GM18861 (cell line): ENCODE data around the gene GPN3.
"Not testable (repeated sequence)": the region's sequence is repeated elsewhere in the genome, so short reads cannot be mapped to it uniquely, and the experiment has no call there.

Experiments used
- ATAC-seq: cut with Tn5 transposase; IDR thresholded peaks from one replicate; pipeline ENCODE4 v1.9.1; 2021; ENCODE audit not compliant: unreplicated experiment

Gene GPN3

DNA sequence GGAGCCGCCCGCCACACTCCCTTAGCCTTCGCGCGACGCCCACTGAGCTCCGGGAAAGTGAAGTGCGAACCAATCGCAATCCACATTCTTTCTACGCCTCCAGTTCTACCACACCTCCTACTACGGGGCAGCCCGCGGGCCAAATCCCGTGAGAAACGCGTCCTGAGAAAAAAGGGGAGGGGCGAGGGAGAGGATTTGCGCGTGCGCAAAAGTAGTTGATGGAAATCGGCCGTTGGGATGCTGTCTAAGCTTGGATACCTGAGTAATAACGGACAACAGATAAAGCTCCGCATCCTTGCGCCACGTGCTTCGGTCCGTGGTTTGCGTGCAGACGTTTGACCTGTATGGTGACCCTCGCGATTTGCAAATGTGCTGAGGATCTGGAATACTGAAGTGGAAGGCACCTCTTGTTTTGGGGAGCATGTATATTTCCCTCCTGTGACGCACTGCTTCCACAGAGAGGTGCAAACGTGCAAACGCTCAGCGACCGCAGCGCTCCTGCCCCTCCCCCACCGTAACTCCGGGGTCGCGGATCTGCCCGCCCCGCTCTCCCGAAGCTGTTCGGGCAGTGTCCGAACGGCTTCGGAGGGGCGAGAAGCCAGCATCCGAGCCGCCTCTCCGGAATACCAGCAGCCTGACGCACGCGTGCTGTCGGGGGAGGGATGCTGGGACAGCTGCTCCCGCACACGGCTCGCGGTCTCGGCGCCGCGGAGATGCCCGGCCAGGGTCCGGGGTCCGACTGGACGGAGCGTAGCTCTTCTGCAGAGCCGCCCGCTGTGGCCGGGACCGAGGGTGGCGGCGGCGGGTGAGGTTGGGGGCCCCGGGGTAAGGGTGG, at the start of gene GPN3, which contains the start of gene FAM216A:
Gene GPN3 (minus strand): TSS at position 44 of the 835 bp plus-strand sequence. CDS start 54 bp downstream, outside the sequence.
Gene FAM216A (plus strand): TSS at position 632 of the 835 bp plus-strand sequence. CDS start 31 bp downstream, at position 663.
- ATAC-seq = peak; percentile 72

DNA sequence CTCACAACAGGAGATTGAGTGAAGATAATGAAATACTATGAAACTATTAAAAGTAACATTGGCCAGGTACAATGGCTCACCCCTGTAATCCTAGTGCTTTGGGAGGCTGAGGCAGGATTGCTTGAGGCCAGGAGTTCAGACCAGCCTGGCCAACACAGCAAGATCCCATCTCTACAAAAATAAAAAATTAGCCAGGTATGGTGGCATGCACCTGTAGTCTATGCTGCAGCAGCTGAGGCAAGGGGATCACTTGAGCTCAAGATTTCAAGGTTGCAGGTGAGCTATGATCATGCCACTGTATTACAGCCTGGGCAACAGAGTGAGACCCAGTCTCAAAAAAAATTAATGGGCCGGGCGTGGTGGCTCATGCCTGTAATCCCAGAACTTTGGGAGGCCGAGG, 48.9 kb upstream of the GPN3 start:
- no peak for ATAC-seq

DNA sequence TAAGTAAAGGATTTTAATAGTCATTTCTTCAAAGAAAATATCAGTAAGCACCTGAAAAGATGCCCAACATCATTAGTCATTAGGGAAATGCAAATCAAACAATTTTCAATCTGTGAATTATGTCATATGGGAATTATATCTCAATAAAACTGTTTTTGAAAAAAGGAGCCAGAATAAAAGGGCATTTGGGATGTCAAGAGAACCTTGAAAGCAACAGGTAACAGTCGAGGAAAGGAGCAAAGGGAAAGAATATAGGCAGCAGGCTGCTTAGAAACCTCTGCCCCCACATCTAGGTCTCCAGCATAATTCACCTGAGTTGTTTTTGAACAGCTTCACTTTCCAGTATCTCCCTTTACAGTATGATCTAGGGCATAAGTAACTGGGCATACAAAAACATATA, 46.3 kb upstream of the GPN3 start:
- no peak for ATAC-seq

GRCh38 chr12:110513842-110514241, 45.8 kb upstream of the GPN3 start:
- no peak for ATAC-seq

- ATAC-seq = no peak
These were observed 40.1 kb upstream of the GPN3 start for GRCh38 chr12:110508071-110508586.

GRCh38 chr12:110505332-110505731, 37.3 kb upstream of the GPN3 start:
- no peak for ATAC-seq

DNA sequence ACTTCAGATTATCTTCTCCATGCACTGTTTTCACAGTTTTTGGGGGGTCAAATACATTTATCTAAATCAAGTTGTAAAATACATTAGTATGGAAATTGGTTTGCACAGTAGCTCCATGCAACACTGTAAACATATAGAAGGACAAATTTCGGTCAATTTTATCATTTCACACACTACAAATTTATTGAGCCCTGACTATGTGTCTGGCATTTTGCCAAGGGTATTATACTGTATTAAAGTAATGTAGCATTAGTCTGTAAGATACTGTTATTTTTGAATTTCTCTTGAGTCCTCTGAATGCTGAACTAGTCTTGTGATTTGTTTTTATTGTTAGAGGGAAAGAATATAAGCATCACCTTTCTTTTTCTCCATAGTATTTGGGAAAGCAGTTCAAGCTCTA, 35.4 kb upstream of the GPN3 start:
- ATAC-seq = no peak

GRCh38 chr12:110501752-110502738, 34.0 kb upstream of the GPN3 start, which contains the start of the genes RAD9B and VPS29:
TSS of gene RAD9B (plus strand) at chr12:110502331. CDS start at chr12:110502338, 7 bp downstream.
TSS of gene VPS29 (minus strand) at chr12:110502111. CDS start at chr12:110502051, 60 bp downstream.
- ATAC-seq = peak; percentile 86

DNA sequence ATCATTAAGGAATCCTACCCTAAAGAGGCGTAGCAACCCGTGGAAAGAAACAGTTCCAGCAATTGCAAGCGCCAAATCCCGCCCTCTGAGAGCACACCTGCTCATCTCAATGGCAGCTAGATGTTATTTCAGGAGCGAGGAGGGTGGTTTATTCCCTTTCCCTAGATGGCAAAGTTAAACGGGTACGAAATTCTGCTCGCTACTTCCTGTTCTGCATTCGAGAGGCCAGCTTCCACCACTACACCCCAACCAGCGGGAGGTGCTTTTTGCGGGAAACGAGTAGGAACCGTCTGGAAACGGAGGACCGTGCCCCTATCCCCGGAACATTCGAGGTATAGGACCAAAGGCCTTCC, 33.3 kb upstream of the GPN3 start:
- ATAC-seq = peak; percentile 7

DNA sequence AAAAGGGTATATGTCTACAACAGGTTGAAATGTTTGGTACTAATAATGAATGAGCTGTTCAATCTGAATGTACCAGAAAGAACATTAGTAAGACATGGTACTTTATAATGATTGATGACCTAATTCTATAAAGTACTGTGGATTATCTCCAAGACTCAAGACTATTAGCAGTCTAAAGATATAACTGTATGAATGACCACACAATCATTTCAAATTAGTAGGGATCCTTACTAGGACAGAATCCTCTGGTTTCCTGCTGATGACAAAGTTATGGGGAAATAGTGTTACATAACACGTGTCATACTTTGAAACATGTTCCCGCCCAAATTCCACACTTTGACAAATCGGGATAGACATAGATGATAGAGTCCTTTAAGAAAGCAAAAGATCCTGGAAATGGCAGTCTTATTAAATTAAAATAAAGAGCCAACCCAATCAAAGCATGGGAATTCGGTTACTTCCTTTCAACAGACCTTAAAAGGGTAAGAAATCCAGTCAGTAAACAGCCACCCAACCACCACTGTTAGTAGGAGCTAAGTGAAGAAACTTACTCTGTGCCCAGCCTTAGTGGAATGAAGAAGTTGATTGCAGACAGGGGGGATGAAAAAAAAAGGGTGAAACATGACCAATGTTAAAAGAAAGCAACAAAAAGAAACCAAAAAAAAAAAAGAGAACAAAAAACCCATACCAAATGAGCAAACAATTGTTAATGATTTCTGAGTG, 31.1 kb upstream of the GPN3 start:
- ATAC-seq = no peak

DNA sequence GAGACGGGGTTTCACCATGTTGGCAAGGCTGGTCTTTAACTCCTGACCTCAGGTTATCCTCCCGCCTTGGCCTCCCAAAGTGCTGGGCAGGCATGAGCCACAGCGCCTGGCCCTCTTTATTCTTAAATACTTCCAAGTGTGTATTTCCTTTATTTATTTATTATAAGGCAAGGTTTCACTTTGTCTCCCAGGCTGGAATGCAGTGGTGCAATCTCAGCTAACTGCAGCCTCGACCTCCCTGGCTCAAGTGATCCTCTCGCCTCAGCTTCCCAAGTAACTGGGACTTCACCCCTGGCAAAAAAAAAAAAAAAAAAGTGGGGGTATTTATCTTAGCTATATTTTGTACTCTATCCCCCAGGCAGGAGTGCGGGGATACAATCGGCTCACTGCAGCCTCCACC, 7.4 kb upstream of the GPN3 start:
- no peak for ATAC-seq

DNA sequence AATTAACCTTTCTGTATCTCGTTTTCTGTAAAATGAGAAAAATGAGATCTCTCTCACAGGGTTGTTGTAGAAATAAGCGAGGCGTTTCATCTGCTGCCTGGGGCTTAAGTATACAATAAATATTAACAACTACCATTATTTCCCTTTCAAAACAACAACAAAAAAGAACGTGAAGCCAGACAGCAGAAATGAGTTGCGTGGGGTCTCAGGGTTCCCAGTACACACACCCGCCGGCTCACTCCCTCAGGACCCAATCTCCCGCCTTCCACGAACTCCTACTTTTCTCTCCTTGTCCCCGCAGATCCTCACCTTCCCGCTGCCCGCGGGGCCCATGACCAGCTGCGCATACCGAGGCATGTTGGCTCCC, 227 bp downstream of the GPN3 start:
- no peak for ATAC-seq

DNA sequence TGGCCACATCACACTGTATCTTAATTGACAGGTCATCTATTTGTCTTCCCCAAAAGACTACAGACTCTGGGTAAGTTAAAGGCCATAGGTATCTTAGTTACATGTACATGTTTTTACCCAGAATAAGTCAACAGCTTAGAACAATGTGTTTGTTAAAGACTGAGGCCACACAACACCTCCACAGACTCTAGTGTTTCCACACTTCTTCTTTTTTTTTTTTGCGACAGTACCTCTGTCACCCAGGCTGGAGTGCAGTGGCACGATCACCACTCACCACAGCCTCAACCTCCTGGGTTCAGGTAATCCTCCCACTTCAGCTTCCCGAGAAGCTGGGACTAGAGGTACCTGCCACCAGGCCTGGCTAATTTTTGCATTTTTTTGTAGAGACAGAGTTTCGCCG, 1.3 kb downstream of the GPN3 start:
- no peak for ATAC-seq

- not testable (repeated sequence) for ATAC-seq
These were observed 2.3 kb downstream of the GPN3 start for GRCh38 chr12:110465765-110466164.

GRCh38 chr12:110465024-110465423, 3.0 kb downstream of the GPN3 start:
- ATAC-seq = no peak

DNA sequence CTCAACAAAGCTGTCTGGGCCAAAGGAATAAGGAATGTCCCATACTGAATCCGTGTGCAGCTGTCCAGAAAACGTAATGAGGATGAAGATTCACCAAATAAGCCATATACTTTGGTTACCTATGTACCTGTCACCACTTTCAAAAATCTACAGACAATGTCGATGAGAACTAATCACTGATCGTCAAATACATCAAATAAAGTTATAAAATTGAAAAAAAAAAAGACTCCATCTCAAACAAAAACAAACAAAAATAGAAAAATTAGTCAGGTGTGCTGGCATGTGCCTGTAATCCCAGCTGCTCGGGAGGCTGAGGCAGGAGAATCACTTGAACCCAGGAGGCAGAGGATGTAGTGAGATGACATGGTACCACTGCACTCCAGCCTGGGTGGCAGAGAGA, 6.9 kb downstream of the GPN3 start:
- ATAC-seq = not testable (repeated sequence)

DNA sequence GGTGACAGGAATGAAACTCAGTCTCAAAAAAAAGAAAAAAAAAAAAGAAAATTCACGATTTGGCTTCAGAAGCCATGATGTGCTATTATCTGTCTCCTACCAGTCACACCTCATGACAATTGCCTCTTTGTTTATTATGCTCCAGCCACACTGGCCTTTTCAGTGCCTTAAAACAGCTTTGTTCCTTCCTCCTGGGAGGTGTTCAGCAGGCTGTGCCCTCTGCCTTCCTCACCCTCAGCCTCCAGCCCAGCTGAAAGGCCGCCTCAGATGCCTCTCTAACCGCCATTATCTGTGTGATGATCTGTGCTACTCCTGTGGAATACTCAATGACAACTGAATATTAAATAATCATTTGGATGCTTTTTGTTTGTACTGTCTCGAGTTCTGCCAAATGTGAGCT, 9.3 kb downstream of the GPN3 start:
- no peak for ATAC-seq

- no peak for ATAC-seq
These were observed 14.3 kb downstream of the GPN3 start for GRCh38 chr12:110453569-110454296.

DNA sequence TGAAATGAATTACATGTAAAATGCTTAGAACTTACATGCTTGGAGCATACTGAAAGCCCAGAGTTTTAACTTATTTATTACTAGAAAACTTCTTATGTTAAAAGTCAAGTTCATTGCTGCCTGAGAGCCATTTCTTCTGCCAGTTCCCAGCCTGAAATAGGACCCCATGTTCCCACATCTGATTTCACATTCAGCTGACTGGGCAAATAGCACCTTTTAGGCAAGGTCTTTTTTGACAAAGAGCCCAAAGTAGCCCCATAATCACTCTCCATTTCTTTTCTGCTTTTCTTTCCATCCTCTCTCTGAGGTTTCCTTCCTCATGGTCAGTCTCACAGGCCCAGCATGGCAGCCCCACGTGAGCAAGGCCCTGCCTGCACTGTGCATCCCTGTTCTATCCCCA, 16.8 kb downstream of the GPN3 start:
- ATAC-seq = no peak
